ENCODE measurements around the gene KDM4E. TPM values are rescaled to one million over a fixed set of nuclear protein-coding genes. Genes with fewer than 3 reads are reported as not detected.

KDM4E gene
- total and polyA plus RNA-seq, 10 of the 15 experiments (the other 5 are each of a cell fraction or from before 2014, with no cell fraction given) = not detected

DNA sequence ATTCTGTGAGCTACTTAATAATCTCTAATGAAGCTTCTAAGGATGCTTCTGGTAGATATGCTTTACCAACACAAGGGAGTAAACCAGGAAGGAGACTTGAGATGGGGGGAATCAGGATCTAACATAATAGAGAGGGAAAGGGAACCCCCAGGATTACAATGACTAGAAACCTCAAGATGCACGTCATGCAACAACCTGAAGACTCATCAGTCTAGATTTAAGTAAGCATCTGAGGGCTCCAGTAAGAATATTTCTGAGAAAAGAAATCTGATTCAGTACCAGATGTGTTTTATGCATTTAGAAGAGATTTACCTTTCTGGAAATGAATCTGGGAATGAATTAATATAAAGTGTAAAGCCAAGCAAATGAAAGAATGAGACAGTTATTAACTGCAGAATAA lies 36.3 kb upstream of the KDM4E start:
- H4K20me1 ChIP-seq (ENCODE audit: control insufficient read depth, insufficient read depth) = no peaks in the 10 kb centered on the region
- TF ChIP-seq, protein P1, sequence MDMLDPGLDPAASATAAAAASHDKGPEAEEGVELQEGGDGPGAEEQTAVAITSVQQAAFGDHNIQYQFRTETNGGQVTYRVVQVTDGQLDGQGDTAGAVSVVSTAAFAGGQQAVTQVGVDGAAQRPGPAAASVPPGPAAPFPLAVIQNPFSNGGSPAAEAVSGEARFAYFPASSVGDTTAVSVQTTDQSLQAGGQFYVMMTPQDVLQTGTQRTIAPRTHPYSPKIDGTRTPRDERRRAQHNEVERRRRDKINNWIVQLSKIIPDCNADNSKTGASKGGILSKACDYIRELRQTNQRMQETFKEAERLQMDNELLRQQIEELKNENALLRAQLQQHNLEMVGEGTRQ (IDR thresholded peaks at IDR 0.05; ENCODE audit: borderline replicate concordance, low read depth, low read length) = no peak
- TF ChIP-seq, protein P2, sequence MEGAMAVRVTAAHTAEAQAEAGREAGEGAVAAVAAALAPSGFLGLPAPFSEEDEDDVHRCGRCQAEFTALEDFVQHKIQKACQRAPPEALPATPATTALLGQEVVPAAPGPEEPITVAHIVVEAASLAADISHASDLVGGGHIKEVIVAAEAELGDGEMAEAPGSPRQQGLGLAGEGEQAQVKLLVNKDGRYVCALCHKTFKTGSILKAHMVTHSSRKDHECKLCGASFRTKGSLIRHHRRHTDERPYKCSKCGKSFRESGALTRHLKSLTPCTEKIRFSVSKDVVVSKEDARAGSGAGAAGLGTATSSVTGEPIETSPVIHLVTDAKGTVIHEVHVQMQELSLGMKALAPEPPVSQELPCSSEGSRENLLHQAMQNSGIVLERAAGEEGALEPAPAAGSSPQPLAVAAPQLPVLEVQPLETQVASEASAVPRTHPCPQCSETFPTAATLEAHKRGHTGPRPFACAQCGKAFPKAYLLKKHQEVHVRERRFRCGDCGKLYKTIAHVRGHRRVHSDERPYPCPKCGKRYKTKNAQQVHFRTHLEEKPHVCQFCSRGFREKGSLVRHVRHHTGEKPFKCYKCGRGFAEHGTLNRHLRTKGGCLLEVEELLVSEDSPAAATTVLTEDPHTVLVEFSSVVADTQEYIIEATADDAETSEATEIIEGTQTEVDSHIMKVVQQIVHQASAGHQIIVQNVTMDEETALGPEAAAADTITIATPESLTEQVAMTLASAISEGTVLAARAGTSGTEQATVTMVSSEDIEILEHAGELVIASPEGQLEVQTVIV (IDR thresholded peaks at IDR 0.05; ENCODE audit: borderline replicate concordance, partially characterized antibody) = no peak
- no peak for TF ChIP-seq SIN3A (IDR thresholded peaks at IDR 0.05; ENCODE audit: low read depth, low read length)
- no peak for TF ChIP-seq IKZF2 (IDR thresholded peaks at IDR 0.05)
- TF ChIP-seq MTA3 (IDR thresholded peaks at IDR 0.05; ENCODE audit: borderline replicate concordance, low read length) = no peak
- TF ChIP-seq, protein P3, sequence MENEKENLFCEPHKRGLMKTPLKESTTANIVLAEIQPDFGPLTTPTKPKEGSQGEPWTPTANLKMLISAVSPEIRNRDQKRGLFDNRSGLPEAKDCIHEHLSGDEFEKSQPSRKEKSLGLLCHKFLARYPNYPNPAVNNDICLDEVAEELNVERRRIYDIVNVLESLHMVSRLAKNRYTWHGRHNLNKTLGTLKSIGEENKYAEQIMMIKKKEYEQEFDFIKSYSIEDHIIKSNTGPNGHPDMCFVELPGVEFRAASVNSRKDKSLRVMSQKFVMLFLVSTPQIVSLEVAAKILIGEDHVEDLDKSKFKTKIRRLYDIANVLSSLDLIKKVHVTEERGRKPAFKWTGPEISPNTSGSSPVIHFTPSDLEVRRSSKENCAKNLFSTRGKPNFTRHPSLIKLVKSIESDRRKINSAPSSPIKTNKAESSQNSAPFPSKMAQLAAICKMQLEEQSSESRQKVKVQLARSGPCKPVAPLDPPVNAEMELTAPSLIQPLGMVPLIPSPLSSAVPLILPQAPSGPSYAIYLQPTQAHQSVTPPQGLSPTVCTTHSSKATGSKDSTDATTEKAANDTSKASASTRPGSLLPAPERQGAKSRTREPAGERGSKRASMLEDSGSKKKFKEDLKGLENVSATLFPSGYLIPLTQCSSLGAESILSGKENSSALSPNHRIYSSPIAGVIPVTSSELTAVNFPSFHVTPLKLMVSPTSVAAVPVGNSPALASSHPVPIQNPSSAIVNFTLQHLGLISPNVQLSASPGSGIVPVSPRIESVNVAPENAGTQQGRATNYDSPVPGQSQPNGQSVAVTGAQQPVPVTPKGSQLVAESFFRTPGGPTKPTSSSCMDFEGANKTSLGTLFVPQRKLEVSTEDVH (IDR thresholded peaks at IDR 0.05; ENCODE audit: low read depth, partially characterized antibody) = no peak
- no peak for TF ChIP-seq PML (IDR thresholded peaks at IDR 0.05; ENCODE audit: low read length)
- no peak for TF ChIP-seq TCF12 (IDR thresholded peaks at IDR 0.05; ENCODE audit: low read depth, low read length)
- TF ChIP-seq SMC3 (IDR thresholded peaks at IDR 0.05; ENCODE audit: borderline replicate concordance, low read length) = no peak
- TF ChIP-seq, protein P4, sequence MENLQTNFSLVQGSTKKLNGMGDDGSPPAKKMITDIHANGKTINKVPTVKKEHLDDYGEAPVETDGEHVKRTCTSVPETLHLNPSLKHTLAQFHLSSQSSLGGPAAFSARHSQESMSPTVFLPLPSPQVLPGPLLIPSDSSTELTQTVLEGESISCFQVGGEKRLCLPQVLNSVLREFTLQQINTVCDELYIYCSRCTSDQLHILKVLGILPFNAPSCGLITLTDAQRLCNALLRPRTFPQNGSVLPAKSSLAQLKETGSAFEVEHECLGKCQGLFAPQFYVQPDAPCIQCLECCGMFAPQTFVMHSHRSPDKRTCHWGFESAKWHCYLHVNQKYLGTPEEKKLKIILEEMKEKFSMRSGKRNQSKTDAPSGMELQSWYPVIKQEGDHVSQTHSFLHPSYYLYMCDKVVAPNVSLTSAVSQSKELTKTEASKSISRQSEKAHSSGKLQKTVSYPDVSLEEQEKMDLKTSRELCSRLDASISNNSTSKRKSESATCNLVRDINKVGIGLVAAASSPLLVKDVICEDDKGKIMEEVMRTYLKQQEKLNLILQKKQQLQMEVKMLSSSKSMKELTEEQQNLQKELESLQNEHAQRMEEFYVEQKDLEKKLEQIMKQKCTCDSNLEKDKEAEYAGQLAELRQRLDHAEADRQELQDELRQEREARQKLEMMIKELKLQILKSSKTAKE (IDR thresholded peaks at IDR 0.05; ENCODE audit: low read depth, poor library complexity, severe bottlenecking) = no peak
- no peak for TF ChIP-seq POLR2AphosphoS2 (IDR thresholded peaks at IDR 0.05; ENCODE audit: low read depth, low read length)
- TF ChIP-seq SIX5 (IDR thresholded peaks at IDR 0.05; ENCODE audit: low read depth, low read length, severe bottlenecking) = no peak
- no peak for TF ChIP-seq GABPA (IDR thresholded peaks at IDR 0.05; ENCODE audit: low read depth)
- no peak for TF ChIP-seq MYB (IDR thresholded peaks at IDR 0.05; ENCODE audit: borderline replicate concordance, low read depth, low read length)
- no peak for TF ChIP-seq HDGF (IDR thresholded peaks at IDR 0.05)
- TF ChIP-seq SUZ12 (IDR thresholded peaks at IDR 0.05; ENCODE audit: unreplicated experiment) = no peak
- no peaks in the 10 kb centered on the region for H3K79me2 ChIP-seq (ENCODE audit: control insufficient read depth, insufficient read depth, low read length)
- no peak overlapping the region for H3K4me2 ChIP-seq (ENCODE audit: control insufficient read depth, insufficient read depth)
- 0% methylated on average over 1 of the region's 1 CpG for WGBS (ENCODE audit: insufficient coverage, insufficient replicate concordance, low lambda C conversion rate, missing lambda C conversion rate)
- H3K36me3 ChIP-seq (ENCODE audit: control insufficient read depth in 2 of 2, insufficient read depth in 2 of 2, low read length in 1 of 2) = no peaks in the 10 kb centered on the region
- POLR2A ChIA-PET = no interaction called here
- H3K27me3 ChIP-seq (replicated peaks in 1 of 2; ENCODE audit: control insufficient read depth in 2 of 2, insufficient read depth in 2 of 2, low read length in 1 of 2) = no peaks in the 10 kb centered on the region
- no peak for ATAC-seq
- SMC1A ChIA-PET (ENCODE audit: uncharacterized antibody, unreplicated experiment) = interaction anchor here (1.1 kb wide), 1 partner anchor 29 kb away, joined by 4 read pairs; no protein-coding TSS in a partner anchor
- in situ Hi-C loops (cut with MboI) (no loop called here), intact Hi-C loops (cut with micrococcal nuclease; ENCODE audit: unreplicated experiment) (no loop called here)
- no TSS peak for BruUV-seq (replicated peaks)
- no peak for FAIRE-seq
- no peaks in the 10 kb centered on the region for H3K4me1 ChIP-seq (ENCODE audit: control insufficient read depth, insufficient read depth, low read length)
- H3K9me3 ChIP-seq (replicated peaks; ENCODE audit: control insufficient read depth, insufficient read depth, low read length) = no peaks in the 10 kb centered on the region
- no peak for DNase-seq (ENCODE audit: low read depth, low spot score)
- H2AFZ ChIP-seq (ENCODE audit: control insufficient read depth, low read depth, low read length) = no peak overlapping the region
- H3K27ac ChIP-seq (ENCODE audit: control insufficient read depth, insufficient read depth) = no peak overlapping the region
- H3K4me3 ChIP-seq = no peak overlapping the region
- RAD21 ChIA-PET (ENCODE audit: unreplicated experiment) = no interaction called here
- no peak overlapping the region for H3K9ac ChIP-seq (ENCODE audit: control insufficient read depth, insufficient read depth, low read length)
- CTCF ChIA-PET = no interaction called here

Measured in GM12878 (cell line).